Astrocyte (in vitro differentiated cells and primary cell): ENCODE data around the gene CYP1A2. TPM values are rescaled to one million over a fixed set of nuclear protein-coding genes. Genes with fewer than 3 reads are reported as not detected.

ENCODE experiments used
- DNase-seq: peaks from one replicate; pipeline ENCODE4 v3.0.0-alpha.2; 2010; ENCODE audit warnings: low read depth
- FAIRE-seq: peaks from 2 replicates; lab custom pipeline; 2011; peaks lifted over from hg19 to GRCh38; lab: Jason Lieb, UNC
- H2AFZ ChIP-seq: 2 replicates; pipeline ENCODE4 v1.6.0; 2012; ENCODE audit warnings: low read depth, low read length, inconsistent platforms
- H3K27ac ChIP-seq: 2 replicates; pipeline ENCODE4 v1.5.1; 2011; ENCODE audit warnings: low read depth, low read length, inconsistent platforms
- H3K27me3 ChIP-seq: 2 replicates; pipeline ENCODE4 v1.6.0; 2011; ENCODE audit warnings: low read length, inconsistent platforms; ENCODE audit not compliant: insufficient read depth
- H3K36me3 ChIP-seq: 2 replicates; pipeline ENCODE4 v1.5.1; 2011; ENCODE audit warnings: low read length, inconsistent platforms; ENCODE audit not compliant: insufficient read depth
- H3K4me1 ChIP-seq: 2 replicates; pipeline ENCODE4 v1.5.1; 2011; ENCODE audit warnings: low read length, inconsistent platforms; ENCODE audit not compliant: insufficient read depth
- H3K4me2 ChIP-seq: 2 replicates; pipeline ENCODE4 v1.6.0; 2012; ENCODE audit warnings: low read length, inconsistent platforms
- H3K4me3 ChIP-seq: 2 replicates; pipeline ENCODE4 v1.5.1; 2011; ENCODE audit warnings: low read depth, mild to moderate bottlenecking, low read length, inconsistent platforms; ENCODE audit not compliant: insufficient read depth
- H3K79me2 ChIP-seq: 2 replicates; pipeline ENCODE4 v1.6.0; 2012; ENCODE audit warnings: mild to moderate bottlenecking, low read length, inconsistent platforms; ENCODE audit not compliant: insufficient read depth
- H3K9ac ChIP-seq: 2 replicates; pipeline ENCODE4 v1.6.0; 2012; ENCODE audit warnings: mild to moderate bottlenecking, low read length, inconsistent platforms
- H3K9me3 ChIP-seq: 2 replicates; pipeline ENCODE4 v1.5.1; 2012; ENCODE audit warnings: low read depth, mild to moderate bottlenecking, low read length, inconsistent platforms; ENCODE audit not compliant: insufficient read depth
- H4K20me1 ChIP-seq: 2 replicates; pipeline ENCODE4 v1.6.0; 2012; ENCODE audit warnings: low read length, inconsistent platforms; ENCODE audit not compliant: insufficient read depth
- H3K27ac Mint-ChIP-seq: one replicate; pipeline ENCODE4 v1.8.0; 2021; ENCODE audit warnings: mild to moderate bottlenecking, mixed read lengths; ENCODE audit not compliant: unreplicated experiment
- H3K27me3 Mint-ChIP-seq: one replicate; pipeline ENCODE4 v1.8.0; 2021; ENCODE audit warnings: low read depth, mixed read lengths; ENCODE audit not compliant: unreplicated experiment
- H3K36me3 Mint-ChIP-seq: one replicate; pipeline ENCODE4 v1.8.0; 2021; ENCODE audit warnings: low read depth, mixed read lengths; ENCODE audit not compliant: unreplicated experiment
- H3K4me1 Mint-ChIP-seq: one replicate; pipeline ENCODE4 v1.8.0; 2021; ENCODE audit warnings: low read depth, mixed read lengths; ENCODE audit not compliant: unreplicated experiment
- H3K4me3 Mint-ChIP-seq: one replicate; pipeline ENCODE4 v1.8.0; 2021; ENCODE audit warnings: mild to moderate bottlenecking, moderate library complexity, mixed read lengths; ENCODE audit not compliant: unreplicated experiment
- H3K9me3 Mint-ChIP-seq: one replicate; pipeline ENCODE4 v1.8.0; 2021; ENCODE audit warnings: mild to moderate bottlenecking, mixed read lengths; ENCODE audit not compliant: unreplicated experiment
- EZH2 ChIP-seq: IDR thresholded peaks from 2 replicates; pipeline ENCODE4 v1.6.1; 2012; ENCODE audit warnings: mild to moderate bottlenecking, low read length, inconsistent platforms; ENCODE audit not compliant: insufficient read depth
- total RNA-seq: library from RNA; stranded (reverse); gene quantifications from 2 replicates; pipeline ENCODE4 v1.2.1, GENCODE V29; 2021
- TF ChIP-seq, protein P1 (sequence below): IDR thresholded peaks from 2 replicates; pipeline ENCODE4 v1.5.1; 2011; ENCODE audit warnings: low read depth, mild to moderate bottlenecking, inconsistent platforms, low read length, moderate library complexity; ENCODE audit not compliant: insufficient read depth

CYP1A2 gene
- total RNA-seq, 1 donor from 2014 or later: not detected

DNA sequence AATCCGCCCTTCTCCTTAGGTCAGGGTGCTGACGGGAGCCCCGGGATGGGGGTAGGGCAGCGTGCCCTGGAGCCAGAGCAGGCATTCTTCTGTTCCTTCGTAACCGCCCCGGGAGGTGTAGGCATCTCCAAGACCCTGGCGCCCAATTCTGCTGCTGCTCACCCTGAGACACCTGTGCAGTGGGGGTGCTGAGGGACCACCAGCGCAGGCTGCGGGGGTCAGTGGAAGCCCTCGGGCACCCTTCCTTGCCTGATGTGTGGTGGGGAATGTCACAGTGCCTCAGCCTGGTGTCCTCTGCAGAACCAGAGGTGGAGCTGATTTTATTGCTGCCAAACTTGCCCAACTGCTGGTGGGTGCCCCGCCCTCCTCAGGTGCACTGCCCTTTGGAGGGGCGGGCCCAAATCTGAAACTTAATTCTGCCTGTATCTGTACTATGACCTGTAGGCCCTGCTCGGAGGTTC, 40.6 kb downstream of the CYP1A2 start:
- DNase-seq: no peak
- no peak overlapping the region for H3K4me3 Mint-ChIP-seq
- FAIRE-seq: no peak
- Histone ChIP-seq H3K36me3 (no peaks in the 10 kb centered on the region), H3K4me3 (no peak overlapping the region), H3K27me3 (no peaks in the 10 kb centered on the region), H3K4me1 (peaks cover 69% of the 10 kb centered on the region), H4K20me1 (peaks cover 94% of the 10 kb centered on the region), H2AFZ (no peak overlapping the region), H3K9me3 (no peaks in the 10 kb centered on the region), H3K9ac (no peak overlapping the region), H3K27ac (no peak overlapping the region), H3K4me2 (peak overlapping the region; percentile 71), H3K79me2 (peaks cover 94% of the 10 kb centered on the region)
- TF ChIP-seq, protein P1, sequence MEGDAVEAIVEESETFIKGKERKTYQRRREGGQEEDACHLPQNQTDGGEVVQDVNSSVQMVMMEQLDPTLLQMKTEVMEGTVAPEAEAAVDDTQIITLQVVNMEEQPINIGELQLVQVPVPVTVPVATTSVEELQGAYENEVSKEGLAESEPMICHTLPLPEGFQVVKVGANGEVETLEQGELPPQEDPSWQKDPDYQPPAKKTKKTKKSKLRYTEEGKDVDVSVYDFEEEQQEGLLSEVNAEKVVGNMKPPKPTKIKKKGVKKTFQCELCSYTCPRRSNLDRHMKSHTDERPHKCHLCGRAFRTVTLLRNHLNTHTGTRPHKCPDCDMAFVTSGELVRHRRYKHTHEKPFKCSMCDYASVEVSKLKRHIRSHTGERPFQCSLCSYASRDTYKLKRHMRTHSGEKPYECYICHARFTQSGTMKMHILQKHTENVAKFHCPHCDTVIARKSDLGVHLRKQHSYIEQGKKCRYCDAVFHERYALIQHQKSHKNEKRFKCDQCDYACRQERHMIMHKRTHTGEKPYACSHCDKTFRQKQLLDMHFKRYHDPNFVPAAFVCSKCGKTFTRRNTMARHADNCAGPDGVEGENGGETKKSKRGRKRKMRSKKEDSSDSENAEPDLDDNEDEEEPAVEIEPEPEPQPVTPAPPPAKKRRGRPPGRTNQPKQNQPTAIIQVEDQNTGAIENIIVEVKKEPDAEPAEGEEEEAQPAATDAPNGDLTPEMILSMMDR: no peak
- TF ChIP-seq EZH2: no peak
- peak overlapping the region; percentile 26 for H3K27ac Mint-ChIP-seq
- H3K9me3 Mint-ChIP-seq: no peaks in the 10 kb centered on the region
- H3K27me3 Mint-ChIP-seq: no peaks in the 10 kb centered on the region
- H3K4me1 Mint-ChIP-seq: peaks cover 37% of the 10 kb centered on the region
- H3K36me3 Mint-ChIP-seq: peaks cover 3% of the 10 kb centered on the region

DNA sequence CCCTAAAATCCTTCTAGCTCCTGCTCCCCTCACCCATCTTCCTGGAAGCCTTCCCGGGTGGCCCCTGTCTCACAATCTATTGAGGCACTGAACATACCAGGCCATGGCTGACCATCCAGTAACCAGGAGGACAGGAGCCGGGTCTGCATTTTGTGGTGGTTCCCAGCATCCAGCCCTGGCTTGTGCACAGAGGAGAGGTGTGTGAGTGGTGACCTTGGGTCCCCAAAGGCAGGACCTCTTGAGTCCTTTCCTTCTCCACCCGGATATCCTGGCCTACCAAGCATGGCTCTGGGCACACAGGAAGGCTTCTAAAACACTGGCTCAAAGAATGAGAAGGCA, 41.1 kb downstream of the CYP1A2 start:
- Histone ChIP-seq H2AFZ (no peak overlapping the region), H3K27ac (peak overlapping the region; percentile 85), H3K79me2 (peaks cover 94% of the 10 kb centered on the region), H3K4me1 (peaks cover 69% of the 10 kb centered on the region), H3K36me3 (no peaks in the 10 kb centered on the region), H4K20me1 (peaks cover 94% of the 10 kb centered on the region), H3K9ac (peak overlapping the region; percentile 76), H3K4me3 (no peak overlapping the region), H3K4me2 (peak overlapping the region; percentile 71), H3K27me3 (no peaks in the 10 kb centered on the region), H3K9me3 (no peaks in the 10 kb centered on the region)
- H3K27me3 Mint-ChIP-seq: no peaks in the 10 kb centered on the region
- peaks cover 39% of the 10 kb centered on the region for H3K4me1 Mint-ChIP-seq
- DNase-seq: no peak
- no peak for TF ChIP-seq EZH2
- TF ChIP-seq, protein P1: no peak
- H3K27ac Mint-ChIP-seq: peak overlapping the region; percentile 26
- no peak overlapping the region for H3K4me3 Mint-ChIP-seq
- peaks cover 3% of the 10 kb centered on the region for H3K36me3 Mint-ChIP-seq
- no peak for FAIRE-seq
- H3K9me3 Mint-ChIP-seq: no peaks in the 10 kb centered on the region

DNA sequence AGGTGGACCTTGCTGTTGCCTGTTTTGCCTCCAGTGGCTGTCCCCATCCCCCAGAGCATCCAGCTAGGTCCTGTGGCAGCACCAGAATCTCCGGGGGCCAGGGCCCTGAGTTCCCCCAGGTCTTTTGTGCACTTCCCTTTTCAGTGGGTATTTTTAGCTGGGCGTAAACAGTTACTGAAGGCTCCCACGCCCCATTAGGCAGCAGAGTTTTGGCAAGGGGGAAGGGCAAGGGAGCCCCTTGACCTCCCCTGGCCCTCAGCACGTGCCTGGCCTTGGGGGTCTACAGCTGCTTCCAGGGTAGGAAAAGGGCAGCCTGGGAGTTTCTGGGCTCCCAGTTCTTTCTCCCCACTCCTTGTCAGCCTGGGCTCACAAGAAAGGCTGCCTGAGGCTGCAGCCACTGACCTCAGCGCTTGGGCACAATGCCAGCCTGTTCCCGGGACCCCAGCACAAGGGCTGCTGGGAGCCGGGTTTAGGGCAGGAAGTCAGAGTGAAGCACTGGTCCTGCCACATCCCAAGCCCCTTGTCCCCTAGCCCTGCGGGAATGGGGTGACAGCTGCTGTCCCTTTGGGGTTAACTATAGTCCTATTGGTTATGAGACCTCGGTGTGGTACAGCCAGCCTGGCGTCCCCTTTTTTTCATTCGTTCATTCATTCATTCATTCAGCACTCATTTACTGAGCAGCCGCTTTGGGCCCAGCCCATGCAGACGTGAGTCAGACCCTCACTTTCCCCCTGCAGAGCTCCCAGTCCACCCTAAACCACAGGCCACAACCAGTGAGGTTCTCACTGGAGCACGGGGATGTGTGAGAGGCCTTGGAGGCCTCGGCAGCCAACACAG, 41.7 kb downstream of the CYP1A2 start:
- Histone ChIP-seq H3K9ac (peak overlapping the region; percentile 76), H3K4me3 (no peak overlapping the region), H3K36me3 (no peaks in the 10 kb centered on the region), H3K27ac (peak overlapping the region; percentile 85), H3K27me3 (no peaks in the 10 kb centered on the region), H4K20me1 (peaks cover 94% of the 10 kb centered on the region), H3K9me3 (no peaks in the 10 kb centered on the region), H3K4me1 (peaks cover 69% of the 10 kb centered on the region), H3K4me2 (peak overlapping the region; percentile 71), H2AFZ (peak overlapping the region; percentile 32), H3K79me2 (peaks cover 94% of the 10 kb centered on the region)
- Mint-ChIP-seq H3K27ac (peak overlapping the region; percentile 77), H3K4me1 (peaks cover 42% of the 10 kb centered on the region), H3K36me3 (peaks cover 3% of the 10 kb centered on the region), H3K9me3 (no peaks in the 10 kb centered on the region), H3K27me3 (no peaks in the 10 kb centered on the region), H3K4me3 (no peak overlapping the region)
- FAIRE-seq: no peak
- TF ChIP-seq, protein P1: no peak
- TF ChIP-seq EZH2: no peak
- DNase-seq: peak; percentile 91
